ENCODE data around the gene VPS33B.
A peak's percentile ranks its signal among the peaks of the same experiment; 100 is the strongest.

DNA sequence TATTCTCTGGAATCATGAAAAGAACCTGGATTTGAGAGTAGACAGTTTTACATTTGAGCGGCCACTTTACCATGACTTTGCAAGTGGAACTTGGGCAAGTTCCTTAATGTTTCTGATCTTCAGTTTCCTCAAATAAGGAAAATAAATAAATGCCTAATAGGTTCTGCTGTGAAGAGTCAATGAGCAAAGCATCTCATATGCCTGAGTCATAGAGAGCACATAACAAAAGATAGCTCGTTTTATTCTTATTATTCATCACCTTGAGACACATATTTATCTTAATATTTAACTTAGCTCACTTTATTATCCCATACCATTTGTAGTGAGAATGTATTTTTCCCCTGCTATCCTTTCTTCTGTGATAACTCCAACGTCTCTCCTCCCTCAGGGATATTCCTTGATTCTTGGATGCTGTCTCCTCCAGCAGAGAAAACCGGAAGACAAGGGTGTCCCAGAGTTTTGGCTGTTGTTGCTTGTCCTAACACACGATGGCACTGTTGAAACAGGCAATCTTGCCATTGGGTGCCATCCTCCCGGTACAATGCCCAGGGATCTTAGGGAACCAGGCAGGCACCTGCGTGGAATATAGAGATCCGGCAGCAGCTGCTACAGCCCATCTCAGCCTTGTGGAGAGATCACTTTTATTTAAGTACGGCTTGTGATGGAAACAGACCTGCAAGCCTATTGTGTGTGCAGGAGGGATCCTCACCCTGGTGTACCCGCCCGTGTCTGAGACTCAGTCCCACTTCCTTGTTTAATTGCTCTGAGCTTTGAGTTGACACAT is 33.3 kb upstream of the VPS33B start:
- TF ChIP-seq CTCF (tag by site-specific recombination; IDR thresholded peaks at IDR 0.05) (peak; percentile 80), ZFP37 (tag by site-specific recombination; IDR thresholded peaks at IDR 0.05) (no peak), SP2 (tag by site-specific recombination; IDR thresholded peaks at IDR 0.05) (no peak)
- TF ChIP-seq, protein P1, sequence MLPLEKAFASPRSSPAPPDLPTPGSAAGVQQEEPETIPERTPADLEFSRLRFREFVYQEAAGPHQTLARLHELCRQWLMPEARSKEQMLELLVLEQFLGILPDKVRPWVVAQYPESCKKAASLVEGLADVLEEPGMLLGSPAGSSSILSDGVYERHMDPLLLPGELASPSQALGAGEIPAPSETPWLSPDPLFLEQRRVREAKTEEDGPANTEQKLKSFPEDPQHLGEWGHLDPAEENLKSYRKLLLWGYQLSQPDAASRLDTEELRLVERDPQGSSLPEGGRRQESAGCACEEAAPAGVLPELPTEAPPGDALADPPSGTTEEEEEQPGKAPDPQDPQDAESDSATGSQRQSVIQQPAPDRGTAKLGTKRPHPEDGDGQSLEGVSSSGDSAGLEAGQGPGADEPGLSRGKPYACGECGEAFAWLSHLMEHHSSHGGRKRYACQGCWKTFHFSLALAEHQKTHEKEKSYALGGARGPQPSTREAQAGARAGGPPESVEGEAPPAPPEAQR (tag by site-specific recombination; IDR thresholded peaks at IDR 0.05): no peak
